Measurements from ENCODE around the gene RGS10.

RGS10 gene

GRCh38 chr10:119523895-119524719 is 18.4 kb downstream of the RGS10 start:
- H3K4me1 ChIP-seq (ENCODE audit: control insufficient read depth, insufficient read depth, low read length) = no peaks in the 10 kb centered on the region
- H3K36me3 ChIP-seq (ENCODE audit: control insufficient read depth, insufficient read depth, low read length) = no peaks in the 10 kb centered on the region
- no peaks in the 10 kb centered on the region for H3K9me3 ChIP-seq (ENCODE audit: control insufficient read depth, low read length)
- no peak overlapping the region for H3K4me3 ChIP-seq (ENCODE audit: low read length)
- H3K27me3 ChIP-seq (ENCODE audit: control insufficient read depth, insufficient read depth, low read length) = no peaks in the 10 kb centered on the region
- no peak overlapping the region for H3K9ac ChIP-seq (ENCODE audit: low read length)

- H3K4me1 ChIP-seq (ENCODE audit: control insufficient read depth, insufficient read depth, low read length) = no peaks in the 10 kb centered on the region
- no peaks in the 10 kb centered on the region for H3K27me3 ChIP-seq (ENCODE audit: control insufficient read depth, insufficient read depth, low read length)
- H3K4me3 ChIP-seq (ENCODE audit: low read length) = no peak overlapping the region
- H3K36me3 ChIP-seq (ENCODE audit: control insufficient read depth, insufficient read depth, low read length) = no peaks in the 10 kb centered on the region
- no peaks in the 10 kb centered on the region for H3K9me3 ChIP-seq (ENCODE audit: control insufficient read depth, low read length)
- H3K9ac ChIP-seq (ENCODE audit: low read length) = no peak overlapping the region
These were observed 19.6 kb downstream of the RGS10 start for GRCh38 chr10:119522747-119523426.

GRCh38 chr10:119521443-119522204 is 20.9 kb downstream of the RGS10 start:
- no peaks in the 10 kb centered on the region for H3K9me3 ChIP-seq (ENCODE audit: control insufficient read depth, low read length)
- no peak overlapping the region for H3K9ac ChIP-seq (ENCODE audit: low read length)
- no peaks in the 10 kb centered on the region for H3K36me3 ChIP-seq (ENCODE audit: control insufficient read depth, insufficient read depth, low read length)
- H3K4me3 ChIP-seq (ENCODE audit: low read length) = no peak overlapping the region
- no peaks in the 10 kb centered on the region for H3K27me3 ChIP-seq (ENCODE audit: control insufficient read depth, insufficient read depth, low read length)
- peaks cover 3% of the 10 kb centered on the region for H3K4me1 ChIP-seq (ENCODE audit: control insufficient read depth, insufficient read depth, low read length)

- Histone ChIP-seq H3K9me3 (ENCODE audit: control insufficient read depth, low read length) (no peaks in the 10 kb centered on the region), H3K36me3 (ENCODE audit: control insufficient read depth, insufficient read depth, low read length) (no peaks in the 10 kb centered on the region), H3K4me1 (ENCODE audit: control insufficient read depth, insufficient read depth, low read length) (peaks cover 3% of the 10 kb centered on the region), H3K9ac (ENCODE audit: low read length) (no peak overlapping the region), H3K27me3 (ENCODE audit: control insufficient read depth, insufficient read depth, low read length) (no peaks in the 10 kb centered on the region), H3K4me3 (ENCODE audit: low read length) (no peak overlapping the region)
These were observed 22.2 kb downstream of the RGS10 start for GRCh38 chr10:119520283-119520682.

- Histone ChIP-seq H3K4me1 (ENCODE audit: control insufficient read depth, insufficient read depth, low read length) (peaks cover 3% of the 10 kb centered on the region), H3K9me3 (ENCODE audit: control insufficient read depth, low read length) (no peaks in the 10 kb centered on the region), H3K4me3 (ENCODE audit: low read length) (no peak overlapping the region), H3K9ac (ENCODE audit: low read length) (no peak overlapping the region), H3K36me3 (ENCODE audit: control insufficient read depth, insufficient read depth, low read length) (no peaks in the 10 kb centered on the region), H3K27me3 (ENCODE audit: control insufficient read depth, insufficient read depth, low read length) (no peaks in the 10 kb centered on the region)
These were observed 23.6 kb downstream of the RGS10 start for GRCh38 chr10:119518936-119519335.

- no peaks in the 10 kb centered on the region for H3K36me3 ChIP-seq (ENCODE audit: control insufficient read depth, insufficient read depth, low read length)
These were observed 24.3 kb downstream of the RGS10 start for GRCh38 chr10:119518176-119518575.

GRCh38 chr10:119517235-119518141 is 25.0 kb downstream of the RGS10 start:
- Histone ChIP-seq H3K9ac (ENCODE audit: low read length) (no peak overlapping the region), H3K4me3 (ENCODE audit: low read length) (no peak overlapping the region), H3K36me3 (ENCODE audit: control insufficient read depth, insufficient read depth, low read length) (no peaks in the 10 kb centered on the region), H3K4me1 (ENCODE audit: control insufficient read depth, insufficient read depth, low read length) (peaks cover 3% of the 10 kb centered on the region), H3K27me3 (ENCODE audit: control insufficient read depth, insufficient read depth, low read length) (no peaks in the 10 kb centered on the region), H3K9me3 (ENCODE audit: control insufficient read depth, low read length) (no peaks in the 10 kb centered on the region)

More at GRCh38 chr10:119518176-119518575, 24.3 kb downstream of the RGS10 start:
- no peak overlapping the region for H3K4me3 ChIP-seq (ENCODE audit: low read length)
- H3K9ac ChIP-seq (ENCODE audit: low read length) = no peak overlapping the region
- H3K9me3 ChIP-seq (ENCODE audit: control insufficient read depth, low read length) = no peaks in the 10 kb centered on the region
- peaks cover 3% of the 10 kb centered on the region for H3K4me1 ChIP-seq (ENCODE audit: control insufficient read depth, insufficient read depth, low read length)
- no peaks in the 10 kb centered on the region for H3K27me3 ChIP-seq (ENCODE audit: control insufficient read depth, insufficient read depth, low read length)

- H3K9me3 ChIP-seq (ENCODE audit: control insufficient read depth, low read length) = no peaks in the 10 kb centered on the region
- no peak overlapping the region for H3K4me3 ChIP-seq (ENCODE audit: low read length)
- peaks cover 3% of the 10 kb centered on the region for H3K4me1 ChIP-seq (ENCODE audit: control insufficient read depth, insufficient read depth, low read length)
- no peaks in the 10 kb centered on the region for H3K36me3 ChIP-seq (ENCODE audit: control insufficient read depth, insufficient read depth, low read length)
- no peaks in the 10 kb centered on the region for H3K27me3 ChIP-seq (ENCODE audit: control insufficient read depth, insufficient read depth, low read length)
- no peak overlapping the region for H3K9ac ChIP-seq (ENCODE audit: low read length)
These were observed 25.9 kb downstream of the RGS10 start for GRCh38 chr10:119516381-119517234.

GRCh38 chr10:119515511-119516045 is 26.9 kb downstream of the RGS10 start:
- H3K36me3 ChIP-seq (ENCODE audit: control insufficient read depth, insufficient read depth, low read length) = no peaks in the 10 kb centered on the region
- no peaks in the 10 kb centered on the region for H3K27me3 ChIP-seq (ENCODE audit: control insufficient read depth, insufficient read depth, low read length)
- peaks cover 3% of the 10 kb centered on the region for H3K4me1 ChIP-seq (ENCODE audit: control insufficient read depth, insufficient read depth, low read length)
- H3K4me3 ChIP-seq (ENCODE audit: low read length) = no peak overlapping the region
- no peaks in the 10 kb centered on the region for H3K9me3 ChIP-seq (ENCODE audit: control insufficient read depth, low read length)
- H3K9ac ChIP-seq (ENCODE audit: low read length) = no peak overlapping the region

GRCh38 chr10:119514819-119515218 is 27.7 kb downstream of the RGS10 start:
- peaks cover 3% of the 10 kb centered on the region for H3K4me1 ChIP-seq (ENCODE audit: control insufficient read depth, insufficient read depth, low read length)
- no peak overlapping the region for H3K4me3 ChIP-seq (ENCODE audit: low read length)
- no peaks in the 10 kb centered on the region for H3K36me3 ChIP-seq (ENCODE audit: control insufficient read depth, insufficient read depth, low read length)
- H3K9me3 ChIP-seq (ENCODE audit: control insufficient read depth, low read length) = no peaks in the 10 kb centered on the region
- no peak overlapping the region for H3K9ac ChIP-seq (ENCODE audit: low read length)
- no peaks in the 10 kb centered on the region for H3K27me3 ChIP-seq (ENCODE audit: control insufficient read depth, insufficient read depth, low read length)
